ENCODE results near the gene BRSK2.

BRSK2 gene

DNA sequence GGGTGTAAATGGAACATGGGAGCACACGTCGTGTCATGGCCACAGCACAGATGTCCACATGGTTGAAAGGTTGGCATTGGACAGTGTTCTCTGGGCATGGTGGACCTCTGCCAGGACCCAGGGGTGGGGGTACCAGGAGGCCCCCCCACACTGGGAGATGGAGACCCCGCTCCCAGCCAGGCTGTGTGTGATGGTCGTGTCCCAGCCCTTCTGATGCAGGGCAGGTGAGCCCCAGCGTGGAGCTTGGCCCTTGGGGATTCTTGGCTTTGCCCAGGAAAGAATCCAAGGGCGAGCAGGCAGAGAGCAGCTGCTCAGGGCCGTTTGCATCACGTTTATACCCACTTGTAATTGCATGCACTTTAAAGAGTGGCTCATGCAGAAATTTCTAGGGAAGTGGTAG lies 22.0 kb upstream of the BRSK2 start:
- no peak overlapping the region for H3K9ac ChIP-seq (ENCODE audit: insufficient read length, low read depth)
- peaks cover 8% of the 10 kb centered on the region for H3K27me3 ChIP-seq (ENCODE audit: insufficient read depth, insufficient read length)
- H3K4me1 ChIP-seq (ENCODE audit: insufficient read depth, insufficient read length): peaks cover 6% of the 10 kb centered on the region
- no peak for TF ChIP-seq ZNF274 (IDR thresholded peaks at IDR 0.05; ENCODE audit: low read depth, low read length)
- TF ChIP-seq SUZ12 (IDR thresholded peaks at IDR 0.05; ENCODE audit: extremely low read depth, insufficient read depth, insufficient read length): no peak
- no peak for TF ChIP-seq YY1 (IDR thresholded peaks at IDR 0.05; ENCODE audit: insufficient read depth, insufficient read length)
- H3K36me3 ChIP-seq (ENCODE audit: insufficient read depth, insufficient read length, low read length): no peaks in the 10 kb centered on the region
- peaks cover 35% of the 10 kb centered on the region for H3K9me3 ChIP-seq (ENCODE audit: insufficient read depth, low read length)
- no peak for DNase-seq (ENCODE audit: low read depth, low spot score)
- no peak overlapping the region for H3K4me3 ChIP-seq (ENCODE audit: insufficient read length, low read depth)

DNA sequence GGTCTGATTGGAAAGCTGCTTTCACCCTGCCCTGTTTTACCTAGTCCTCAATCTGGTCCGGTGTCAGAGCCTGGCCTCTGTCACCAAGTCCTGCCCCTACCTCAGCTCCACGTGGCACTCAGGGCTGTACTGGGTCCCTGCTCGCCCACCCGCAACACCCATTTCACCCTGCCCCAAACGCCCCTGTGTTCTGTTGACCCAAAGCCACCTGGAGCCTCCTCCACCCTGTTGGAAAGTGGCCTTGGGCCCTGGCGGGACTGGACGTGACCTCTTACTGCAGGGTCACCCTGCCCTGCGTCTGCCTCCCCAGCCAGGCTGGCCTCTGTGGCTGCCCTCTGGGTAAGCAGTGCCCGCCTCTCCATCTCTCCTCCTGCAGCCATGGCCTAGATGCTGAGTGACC lies 21.5 kb upstream of the BRSK2 start:
- DNase-seq (ENCODE audit: low read depth, low spot score): no peak
- Histone ChIP-seq H3K4me1 (ENCODE audit: insufficient read depth, insufficient read length) (peaks cover 6% of the 10 kb centered on the region), H3K36me3 (ENCODE audit: insufficient read depth, insufficient read length, low read length) (no peaks in the 10 kb centered on the region), H3K4me3 (ENCODE audit: insufficient read length, low read depth) (no peak overlapping the region), H3K27me3 (ENCODE audit: insufficient read depth, insufficient read length) (peaks cover 6% of the 10 kb centered on the region), H3K9me3 (ENCODE audit: insufficient read depth, low read length) (peaks cover 30% of the 10 kb centered on the region), H3K9ac (ENCODE audit: insufficient read length, low read depth) (no peak overlapping the region)
- TF ChIP-seq SUZ12 (IDR thresholded peaks at IDR 0.05; ENCODE audit: extremely low read depth, insufficient read depth, insufficient read length) (no peak), YY1 (IDR thresholded peaks at IDR 0.05; ENCODE audit: insufficient read depth, insufficient read length) (no peak), ZNF274 (IDR thresholded peaks at IDR 0.05; ENCODE audit: low read depth, low read length) (no peak)

DNA sequence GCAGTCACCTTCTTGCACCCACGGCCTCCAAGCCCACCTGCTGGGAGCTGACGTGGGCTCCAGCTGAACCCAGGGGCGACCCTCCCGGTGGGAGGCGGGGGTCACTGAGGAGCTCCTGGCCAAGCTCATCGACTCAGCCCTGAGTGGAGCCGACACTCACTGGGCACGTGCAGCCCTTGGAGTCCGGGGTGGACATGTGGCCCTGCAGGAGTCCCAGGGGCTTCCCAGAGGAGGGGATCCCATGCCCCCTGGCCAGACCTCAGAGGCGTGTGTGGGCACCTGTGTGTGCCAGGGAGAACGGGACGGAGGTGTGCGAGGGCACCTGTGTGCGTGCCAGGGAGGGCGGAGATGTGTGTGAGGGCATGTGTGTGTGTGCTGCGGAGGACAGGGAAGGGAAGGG lies 20.8 kb upstream of the BRSK2 start:
- DNase-seq (ENCODE audit: low read depth, low spot score): no peak
- H3K36me3 ChIP-seq (ENCODE audit: insufficient read depth, insufficient read length, low read length): no peaks in the 10 kb centered on the region
- H3K27me3 ChIP-seq (ENCODE audit: insufficient read depth, insufficient read length): no peaks in the 10 kb centered on the region
- H3K9ac ChIP-seq (ENCODE audit: insufficient read length, low read depth): no peak overlapping the region
- no peak for TF ChIP-seq ZNF274 (IDR thresholded peaks at IDR 0.05; ENCODE audit: low read depth, low read length)
- TF ChIP-seq SUZ12 (IDR thresholded peaks at IDR 0.05; ENCODE audit: extremely low read depth, insufficient read depth, insufficient read length): no peak
- no peak for TF ChIP-seq YY1 (IDR thresholded peaks at IDR 0.05; ENCODE audit: insufficient read depth, insufficient read length)
- H3K4me3 ChIP-seq (ENCODE audit: insufficient read length, low read depth): no peak overlapping the region
- H3K9me3 ChIP-seq (ENCODE audit: insufficient read depth, low read length): peaks cover 23% of the 10 kb centered on the region
- H3K4me1 ChIP-seq (ENCODE audit: insufficient read depth, insufficient read length): peaks cover 6% of the 10 kb centered on the region

DNA sequence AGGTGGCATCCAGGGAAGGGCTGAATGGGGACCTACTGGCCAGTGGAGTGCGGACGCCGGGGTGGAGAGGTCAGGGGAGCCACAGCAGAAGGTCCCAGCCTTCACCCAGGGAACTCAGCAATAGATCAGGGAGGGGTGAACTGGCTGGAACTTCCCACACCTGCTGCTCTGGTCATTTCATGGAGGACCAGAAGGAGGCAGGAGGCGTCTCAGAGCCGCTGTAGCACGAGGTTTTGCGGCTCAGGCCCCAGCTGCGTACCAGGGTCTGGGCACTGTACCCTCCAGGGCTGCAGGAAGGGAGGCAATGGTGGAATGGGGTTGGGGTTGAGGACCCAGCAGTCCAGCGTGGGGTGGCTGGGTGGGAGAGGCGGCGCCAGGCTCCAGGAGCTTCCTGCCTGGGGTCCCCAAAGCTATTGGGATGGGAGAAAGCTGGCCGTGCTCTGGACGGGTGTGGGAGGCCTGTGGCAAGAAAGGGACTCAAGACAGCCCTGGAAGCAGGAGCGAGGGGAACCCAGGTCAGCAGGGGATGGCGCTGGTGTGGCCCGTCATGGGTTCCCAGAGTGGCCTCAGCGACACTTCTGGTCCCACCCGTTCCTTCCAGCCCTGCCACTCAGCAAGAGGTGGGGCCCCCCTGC lies 20.2 kb upstream of the BRSK2 start:
- TF ChIP-seq SUZ12 (IDR thresholded peaks at IDR 0.05; ENCODE audit: extremely low read depth, insufficient read depth, insufficient read length): no peak
- TF ChIP-seq YY1 (IDR thresholded peaks at IDR 0.05; ENCODE audit: insufficient read depth, insufficient read length): no peak
- no peak for TF ChIP-seq ZNF274 (IDR thresholded peaks at IDR 0.05; ENCODE audit: low read depth, low read length)

DNA sequence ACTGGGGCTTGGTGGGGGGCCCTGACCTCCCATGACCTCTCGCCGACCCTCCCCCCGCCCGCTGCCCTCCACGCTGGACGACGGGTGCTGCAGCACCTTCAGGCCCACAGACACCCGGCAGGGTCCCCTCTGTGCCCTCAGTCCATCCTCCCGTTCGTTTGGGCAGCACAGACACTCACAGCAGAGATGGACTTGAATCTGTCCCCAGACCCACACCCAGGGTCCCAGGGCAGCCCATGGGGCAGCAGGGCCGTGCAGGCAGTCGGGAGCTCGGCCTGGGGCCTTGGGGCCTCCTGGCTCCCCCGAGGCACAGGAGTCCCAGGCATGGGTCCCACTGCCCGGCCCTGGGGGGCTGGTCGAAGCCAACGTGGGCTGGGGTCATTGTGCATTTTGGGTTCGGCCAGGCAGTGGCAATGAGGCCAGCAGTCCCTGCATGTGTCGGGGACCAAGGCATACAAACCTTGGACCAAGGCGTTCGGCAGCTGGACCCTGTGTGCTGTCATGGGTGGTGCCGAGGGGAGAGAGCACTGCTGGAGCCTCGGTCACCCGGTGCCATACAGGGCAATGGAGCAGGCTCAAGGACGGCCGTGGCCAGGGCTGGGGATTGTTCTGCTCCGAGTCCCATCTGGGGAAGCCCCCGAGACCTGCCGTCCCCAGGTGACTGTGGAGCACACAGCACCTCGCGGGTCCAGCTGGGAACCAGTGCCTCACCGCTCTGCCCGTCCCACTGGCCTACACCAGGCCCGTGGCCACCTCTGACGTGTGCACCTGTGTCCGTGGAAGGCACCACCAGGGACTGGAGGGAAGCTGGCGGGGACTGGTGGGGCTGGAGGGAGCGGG lies 19.3 kb upstream of the BRSK2 start:
- H3K27me3 ChIP-seq (ENCODE audit: insufficient read depth, insufficient read length): no peaks in the 10 kb centered on the region
- no peak for DNase-seq (ENCODE audit: low read depth, low spot score)
- peaks cover 6% of the 10 kb centered on the region for H3K4me1 ChIP-seq (ENCODE audit: insufficient read depth, insufficient read length)
- H3K9me3 ChIP-seq (ENCODE audit: insufficient read depth, low read length): peaks cover 8% of the 10 kb centered on the region
- peak overlapping the region; percentile 10 for H3K9ac ChIP-seq (ENCODE audit: insufficient read length, low read depth)
- no peak overlapping the region for H3K4me3 ChIP-seq (ENCODE audit: insufficient read length, low read depth)
- no peaks in the 10 kb centered on the region for H3K36me3 ChIP-seq (ENCODE audit: insufficient read depth, insufficient read length, low read length)
- TF ChIP-seq YY1 (IDR thresholded peaks at IDR 0.05; ENCODE audit: insufficient read depth, insufficient read length): no peak
- TF ChIP-seq SUZ12 (IDR thresholded peaks at IDR 0.05; ENCODE audit: extremely low read depth, insufficient read depth, insufficient read length): no peak
- no peak for TF ChIP-seq ZNF274 (IDR thresholded peaks at IDR 0.05; ENCODE audit: low read depth, low read length)

More for the DNA sequence above, 20.2 kb upstream of the BRSK2 start:
- H3K4me1 ChIP-seq (ENCODE audit: insufficient read depth, insufficient read length): peaks cover 6% of the 10 kb centered on the region
- H3K9ac ChIP-seq (ENCODE audit: insufficient read length, low read depth): no peak overlapping the region
- DNase-seq (ENCODE audit: low read depth, low spot score): no peak
- peaks cover 17% of the 10 kb centered on the region for H3K9me3 ChIP-seq (ENCODE audit: insufficient read depth, low read length)
- no peak overlapping the region for H3K4me3 ChIP-seq (ENCODE audit: insufficient read length, low read depth)
- H3K27me3 ChIP-seq (ENCODE audit: insufficient read depth, insufficient read length): no peaks in the 10 kb centered on the region
- no peaks in the 10 kb centered on the region for H3K36me3 ChIP-seq (ENCODE audit: insufficient read depth, insufficient read length, low read length)

DNA sequence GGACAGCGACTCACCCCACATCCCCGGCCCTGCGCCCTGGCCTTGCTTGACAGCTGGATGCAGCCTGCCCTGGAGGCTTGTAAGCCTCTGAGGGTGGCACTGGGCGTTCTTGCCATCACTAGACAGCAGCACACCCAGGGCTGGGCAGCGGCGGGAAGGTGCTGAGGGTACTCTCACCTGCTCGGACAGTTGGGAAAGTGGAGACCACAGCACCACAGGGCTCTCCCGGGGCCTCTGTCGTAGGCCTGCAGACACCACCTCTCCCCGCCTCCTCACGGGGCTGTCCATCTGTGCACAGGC lies 18.8 kb upstream of the BRSK2 start:
- H3K36me3 ChIP-seq (ENCODE audit: insufficient read depth, insufficient read length, low read length): no peaks in the 10 kb centered on the region
- H3K9ac ChIP-seq (ENCODE audit: insufficient read length, low read depth): peak overlapping the region; percentile 10
- DNase-seq (ENCODE audit: low read depth, low spot score): no peak
- H3K4me3 ChIP-seq (ENCODE audit: insufficient read length, low read depth): no peak overlapping the region
- peaks cover 8% of the 10 kb centered on the region for H3K4me1 ChIP-seq (ENCODE audit: insufficient read depth, insufficient read length)
- no peak for TF ChIP-seq YY1 (IDR thresholded peaks at IDR 0.05; ENCODE audit: insufficient read depth, insufficient read length)
- no peak for TF ChIP-seq SUZ12 (IDR thresholded peaks at IDR 0.05; ENCODE audit: extremely low read depth, insufficient read depth, insufficient read length)
- no peak for TF ChIP-seq ZNF274 (IDR thresholded peaks at IDR 0.05; ENCODE audit: low read depth, low read length)
- H3K27me3 ChIP-seq (ENCODE audit: insufficient read depth, insufficient read length): no peaks in the 10 kb centered on the region
- peaks cover 3% of the 10 kb centered on the region for H3K9me3 ChIP-seq (ENCODE audit: insufficient read depth, low read length)

DNA sequence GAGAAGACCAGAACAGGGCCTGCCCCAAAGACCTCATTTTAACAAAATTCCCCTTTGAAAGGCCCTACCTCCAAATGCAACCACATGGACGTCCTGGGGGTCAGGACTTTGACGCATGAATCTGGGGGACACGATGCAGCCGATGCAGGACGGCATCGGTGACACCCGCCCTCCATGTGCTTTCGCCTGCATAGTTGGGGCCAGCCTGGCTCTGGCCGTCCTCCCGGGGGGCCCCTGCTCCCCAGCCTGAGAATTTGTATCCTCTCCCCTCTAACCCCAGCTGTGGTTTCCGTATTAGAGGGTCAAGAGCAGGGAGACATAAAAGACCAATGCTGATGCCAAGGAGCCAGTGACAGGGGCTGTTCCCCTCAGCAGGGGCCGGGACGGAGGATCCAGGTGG lies 18.4 kb upstream of the BRSK2 start:
- H3K9me3 ChIP-seq (ENCODE audit: insufficient read depth, low read length): no peaks in the 10 kb centered on the region; the same call in none of the 2 replicates
- TF ChIP-seq SUZ12 (IDR thresholded peaks at IDR 0.05; ENCODE audit: extremely low read depth, insufficient read depth, insufficient read length) (no peak), YY1 (IDR thresholded peaks at IDR 0.05; ENCODE audit: insufficient read depth, insufficient read length) (no peak), ZNF274 (IDR thresholded peaks at IDR 0.05; ENCODE audit: low read depth, low read length) (no peak)
- no peak for DNase-seq (ENCODE audit: low read depth, low spot score)
- peaks cover 8% of the 10 kb centered on the region for H3K4me1 ChIP-seq (ENCODE audit: insufficient read depth, insufficient read length)
- H3K27me3 ChIP-seq (ENCODE audit: insufficient read depth, insufficient read length): no peaks in the 10 kb centered on the region
- H3K36me3 ChIP-seq (ENCODE audit: insufficient read depth, insufficient read length, low read length): no peaks in the 10 kb centered on the region
- H3K4me3 ChIP-seq (ENCODE audit: insufficient read length, low read depth): no peak overlapping the region
- H3K9ac ChIP-seq (ENCODE audit: insufficient read length, low read depth): no peak overlapping the region
